H1 (cell line): ENCODE data around the gene TXNDC12. TPM values are rescaled to one million over a fixed set of nuclear protein-coding genes. Genes with fewer than 3 reads are reported as not detected.

ENCODE experiments used
- HDAC2 ChIP-seq, 2 experiments: fragments of 300-600 bp in 1 of 2; sonication (generic) in 1 of 2; IDR thresholded peaks; 2 replicates each; pipeline ENCODE4 v1.6.1; 2011 to 2012; ENCODE audit warnings: low read depth in 2 of 2, low read length in 2 of 2, mild to moderate bottlenecking in 2 of 2, moderate library complexity in 2 of 2, borderline replicate concordance in 1 of 2, inconsistent platforms in 1 of 2
- KDM4A ChIP-seq: IDR thresholded peaks from one replicate; pipeline ENCODE4 v1.7.1; 2012; ENCODE audit warnings: low read depth, mild to moderate bottlenecking, moderate library complexity, low read length, inconsistent platforms; ENCODE audit not compliant: severe bottlenecking
- polyA plus RNA-seq, 7 experiments: library from polyadenylated mRNA; depleted of rRNA in 3 of 7; stranded (reverse) in 5 of 7; unstranded in 2 of 7; fragments of >200 nt in 5 of 7; fragments of 200-250 nt in 2 of 7; gene quantifications; 1 replicate in 5 of 7; 2 replicates in 1 of 7; 4 replicates in 1 of 7; pipeline versions ENCODE4 v1.2.1 to v1.2.3, GENCODE V29; 2011 to 2013; ENCODE audit warnings: missing spikeins in 2 of 7, mixed read lengths in 2 of 7
- total RNA-seq: library from RNA; stranded (reverse); fragmentation: NEBNext Ultra II Directional; extraction: Animal tissue kit (Norgen Biotek cat#: 25700); gene quantifications from 2 replicates; pipeline ENCODE4 v1.2.1, GENCODE V29; 2021

TXNDC12 gene
- total and polyA plus RNA-seq, 2 of the 8 experiments (the other 6 are each of a cell fraction or from before 2014, with no cell fraction given) = 35.2 to 89.8 TPM

GRCh38 chr1:52056163-52056936 is 1.4 kb upstream of the TXNDC12 start, which contains the start of gene BTF3L4 (continued):
- peak in 1 of 2 experiments; percentile 93; a peak in 2 of 4 replicates for TF ChIP-seq HDAC2 (IDR thresholded peaks at IDR 0.05; ENCODE audit: borderline replicate concordance in 1 of 2, low read depth in 2 of 2, low read length in 2 of 2)
- TF ChIP-seq KDM4A = peak; percentile 37
